Activated CD8-positive, alpha-beta T cell treated with anti-CD3 and anti-CD28 coated beads for 36 hours (primary cell): ENCODE data around the gene DCHS1. TPM values are rescaled to one million over a fixed set of nuclear protein-coding genes. Genes with fewer than 3 reads are reported as not detected.

Source experiments
- ATAC-seq: fragments of 200-7000 bp; cut with Tn5 transposase; one replicate; pipeline ENCODE4 v1.10.0; 2021; ENCODE audit warnings: mild to moderate bottlenecking, moderate library complexity
- CTCF ChIA-PET: fragments of 350-600 bp; sonication (Branson Sonifier 250); formaldehyde crosslinking; loops from one replicate; lab custom pipeline; 2021; ENCODE audit warnings: antibody characterized with exemption; lab: Charles Lee
- POLR2A ChIA-PET: fragments of 350-600 bp; sonication (Branson Sonifier 250); formaldehyde crosslinking; loops from one replicate; lab custom pipeline; 2021; ENCODE audit warnings: antibody characterized with exemption; lab: Charles Lee
- DNase-seq: peaks from one replicate; pipeline ENCODE4 v3.0.0-alpha.2; 2020
- H3K27ac Mint-ChIP-seq: one replicate; pipeline ENCODE4 v1.8.0; 2021; ENCODE audit warnings: mild to moderate bottlenecking, mixed read lengths
- H3K27me3 Mint-ChIP-seq: one replicate; pipeline ENCODE4 v1.8.0; 2021; ENCODE audit warnings: mixed read lengths
- H3K36me3 Mint-ChIP-seq: one replicate; pipeline ENCODE4 v1.8.0; 2021; ENCODE audit warnings: low read depth, mixed read lengths
- H3K4me1 Mint-ChIP-seq: one replicate; pipeline ENCODE4 v1.8.0; 2021; ENCODE audit warnings: low read depth, mixed read lengths
- H3K4me3 Mint-ChIP-seq: one replicate; pipeline ENCODE4 v1.8.0; 2021; ENCODE audit warnings: mild to moderate bottlenecking, moderate library complexity, mixed read lengths
- H3K9me3 Mint-ChIP-seq: one replicate; pipeline ENCODE4 v1.8.0; 2021; ENCODE audit warnings: mixed read lengths
- intact Hi-C: fragments of 100-400 bp; cut with micrococcal nuclease; formaldehyde crosslinking; loops from one replicate; pipeline ENCODE4 v1.10.0; 2022
- total RNA-seq, 2 experiments: library from RNA; stranded (reverse); gene quantifications; one replicate each; pipeline ENCODE4 v1.2.3, GENCODE V29; 2021
- TF ChIP-seq, protein P1 (sequence below): fragments of 200-600 bp; IDR thresholded peaks from one replicate; pipeline ENCODE4 v1.8.0; 2022; ENCODE audit warnings: antibody characterized with exemption, mild to moderate bottlenecking

The DCHS1 gene
- total RNA-seq, 2 experiments from 2014 or later, result 1.6 TPM

DNA sequence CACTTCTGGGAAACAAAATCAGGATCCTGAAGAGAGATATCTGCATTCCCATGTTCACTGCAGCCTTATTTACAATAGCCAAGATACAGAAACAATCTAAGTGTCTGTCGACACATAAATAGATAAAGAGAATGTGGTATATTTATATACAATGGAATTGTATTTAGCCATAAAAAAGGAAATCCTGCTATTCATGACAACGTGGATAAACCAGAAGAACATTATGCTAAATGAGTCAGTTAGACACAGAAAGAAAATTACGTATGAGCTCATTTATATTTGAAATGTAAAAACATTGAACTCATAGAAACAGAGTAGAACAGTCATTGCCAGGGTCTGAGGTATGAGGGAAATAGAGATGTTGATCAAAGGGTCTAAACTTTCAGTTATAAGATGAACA lies 21.4 kb upstream of the DCHS1 start:
- ATAC-seq (no peak), DNase-seq (no peak)
- POLR2A ChIA-PET, result no interaction called here
- intact Hi-C loops, result no loop called here
- H3K27ac Mint-ChIP-seq, result no peak overlapping the region
- no peaks in the 10 kb centered on the region for H3K9me3 Mint-ChIP-seq
- TF ChIP-seq, protein P1, sequence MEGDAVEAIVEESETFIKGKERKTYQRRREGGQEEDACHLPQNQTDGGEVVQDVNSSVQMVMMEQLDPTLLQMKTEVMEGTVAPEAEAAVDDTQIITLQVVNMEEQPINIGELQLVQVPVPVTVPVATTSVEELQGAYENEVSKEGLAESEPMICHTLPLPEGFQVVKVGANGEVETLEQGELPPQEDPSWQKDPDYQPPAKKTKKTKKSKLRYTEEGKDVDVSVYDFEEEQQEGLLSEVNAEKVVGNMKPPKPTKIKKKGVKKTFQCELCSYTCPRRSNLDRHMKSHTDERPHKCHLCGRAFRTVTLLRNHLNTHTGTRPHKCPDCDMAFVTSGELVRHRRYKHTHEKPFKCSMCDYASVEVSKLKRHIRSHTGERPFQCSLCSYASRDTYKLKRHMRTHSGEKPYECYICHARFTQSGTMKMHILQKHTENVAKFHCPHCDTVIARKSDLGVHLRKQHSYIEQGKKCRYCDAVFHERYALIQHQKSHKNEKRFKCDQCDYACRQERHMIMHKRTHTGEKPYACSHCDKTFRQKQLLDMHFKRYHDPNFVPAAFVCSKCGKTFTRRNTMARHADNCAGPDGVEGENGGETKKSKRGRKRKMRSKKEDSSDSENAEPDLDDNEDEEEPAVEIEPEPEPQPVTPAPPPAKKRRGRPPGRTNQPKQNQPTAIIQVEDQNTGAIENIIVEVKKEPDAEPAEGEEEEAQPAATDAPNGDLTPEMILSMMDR, result no peak
- peaks cover 31% of the 10 kb centered on the region for H3K36me3 Mint-ChIP-seq
- H3K27me3 Mint-ChIP-seq, result no peaks in the 10 kb centered on the region
- H3K4me1 Mint-ChIP-seq, result peaks cover 46% of the 10 kb centered on the region
- CTCF ChIA-PET, result interaction anchor here (1.0 to 1.5 kb wide), 2 partner anchors 9 to 72 kb away, joined by 3 to 9 read pairs; no protein-coding TSS in a partner anchor
- no peak overlapping the region for H3K4me3 Mint-ChIP-seq

DNA sequence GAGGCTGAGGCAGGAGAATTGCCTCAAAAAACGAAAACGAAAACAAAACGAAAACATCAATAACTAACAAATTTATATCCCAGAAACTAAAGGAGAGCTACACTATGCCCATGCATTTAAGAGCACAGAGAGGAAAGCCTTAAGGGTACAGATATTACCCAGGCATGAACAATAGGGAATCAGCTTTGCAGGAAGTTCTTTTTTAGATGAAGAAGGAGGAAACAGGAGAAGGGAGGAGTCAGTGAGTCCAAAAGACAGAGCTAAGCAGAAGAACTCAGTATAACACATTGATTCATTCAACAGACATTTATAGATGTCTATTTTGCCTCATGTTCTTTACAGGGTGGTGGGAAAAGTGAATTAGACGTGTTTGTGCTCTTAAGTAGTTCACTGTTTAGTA lies 19.3 kb upstream of the DCHS1 start:
- Mint-ChIP-seq H3K27ac (no peak overlapping the region), H3K36me3 (peaks cover 12% of the 10 kb centered on the region), H3K4me3 (no peak overlapping the region), H3K27me3 (no peaks in the 10 kb centered on the region), H3K4me1 (peaks cover 50% of the 10 kb centered on the region), H3K9me3 (no peaks in the 10 kb centered on the region)
- DNase-seq (no peak), ATAC-seq (no peak)
- intact Hi-C loops, result no loop called here
- TF ChIP-seq, protein P1, result no peak
- ChIA-PET CTCF (interaction anchor here (0.8 to 1.2 kb wide), 2 partner anchors 8 to 144 kb away, joined by 3 to 4 read pairs; partner anchors contain the start of gene MRPL17), POLR2A (interaction anchor here (0.9 to 2.6 kb wide), 2 partner anchors 54 to 64 kb away, joined by 3 to 6 read pairs; no protein-coding TSS in a partner anchor)

DNA sequence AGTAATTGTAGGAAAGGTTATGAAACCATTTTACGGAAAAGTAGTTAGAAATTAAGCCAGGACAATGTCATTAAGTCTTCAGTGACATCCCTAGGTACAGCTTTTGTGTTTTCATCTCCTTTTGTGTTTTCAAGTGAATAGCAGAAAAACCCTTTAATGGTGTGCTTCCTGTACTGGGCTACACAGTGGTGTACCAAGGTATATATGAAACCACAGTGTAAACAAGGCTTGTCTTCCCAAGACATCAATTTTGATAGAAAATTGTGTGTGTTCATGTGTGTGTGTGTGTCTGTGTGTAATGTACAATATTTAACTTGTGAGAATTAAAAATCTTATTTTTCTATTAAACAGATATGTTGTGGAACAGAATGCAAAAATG lies 18.6 kb upstream of the DCHS1 start:
- Mint-ChIP-seq H3K36me3 (peaks cover 6% of the 10 kb centered on the region), H3K9me3 (no peaks in the 10 kb centered on the region), H3K27me3 (no peaks in the 10 kb centered on the region), H3K27ac (no peak overlapping the region), H3K4me1 (peaks cover 49% of the 10 kb centered on the region), H3K4me3 (no peak overlapping the region)
- no peak for ATAC-seq
- intact Hi-C loops, result no loop called here
- CTCF ChIA-PET, result interaction anchor here (1.3 to 3.3 kb wide), 3 partner anchors 8 to 63 kb away, joined by 3 to 21 read pairs (median 4); partner anchors contain the start of gene MRPL17
- no peak for DNase-seq
- POLR2A ChIA-PET, result interaction anchor here (2.6 to 4.6 kb wide), 2 partner anchors 7 to 63 kb away, joined by 6 to 27 read pairs; partner anchors contain the start of gene MRPL17
- TF ChIP-seq, protein P1, result no peak

DNA sequence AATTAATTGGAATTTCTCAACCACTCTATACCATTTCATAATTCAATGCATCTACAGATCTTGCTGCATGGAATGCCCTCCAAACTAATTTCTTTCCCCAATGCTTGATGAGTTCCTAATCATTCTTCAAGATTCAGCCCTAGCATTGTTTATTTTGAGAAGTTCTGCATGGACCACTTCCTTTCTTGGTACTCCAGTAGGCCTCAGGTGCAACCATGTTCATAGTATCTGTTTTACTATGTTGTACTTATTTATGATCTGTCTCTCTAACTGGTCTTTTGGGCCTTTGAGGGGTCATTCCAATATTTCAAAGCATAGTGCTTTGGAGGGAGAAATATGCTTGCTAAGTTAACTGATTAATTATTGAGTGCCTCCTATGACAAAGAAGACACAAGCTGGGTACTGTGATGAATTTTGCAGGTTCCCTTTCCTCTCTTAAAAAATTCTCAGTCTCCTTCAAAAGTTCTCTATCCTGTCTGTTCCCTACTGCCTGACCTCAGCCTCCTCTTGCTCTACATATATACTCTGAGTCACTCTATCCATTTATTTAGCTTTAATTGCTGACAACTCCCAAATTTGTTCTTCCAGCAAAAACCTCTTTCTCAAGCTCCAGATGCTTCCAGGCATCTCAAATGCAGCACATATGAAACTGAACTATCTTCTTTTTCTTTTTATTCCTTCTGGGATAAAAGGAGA lies 18.1 kb upstream of the DCHS1 start:
- intact Hi-C loops, result no loop called here
- Mint-ChIP-seq H3K27me3 (no peaks in the 10 kb centered on the region), H3K9me3 (no peaks in the 10 kb centered on the region)

More for the DNA sequence above, 18.1 kb upstream of the DCHS1 start:
- no peak overlapping the region for H3K4me3 Mint-ChIP-seq
- peaks cover 49% of the 10 kb centered on the region for H3K4me1 Mint-ChIP-seq
- peaks cover 2% of the 10 kb centered on the region for H3K36me3 Mint-ChIP-seq
- DNase-seq (no peak), ATAC-seq (no peak)
- ChIA-PET CTCF (interaction anchor here (0.8 to 3.3 kb wide), 7 partner anchors 8 to 142 kb away, joined by 3 to 21 read pairs (median 3); partner anchors contain the start of genes MRPL17 and TAF10), POLR2A (interaction anchor here (1.2 to 4.6 kb wide), 3 partner anchors 8 to 63 kb away, joined by 3 to 27 read pairs (median 6); partner anchors contain the start of gene MRPL17)
- TF ChIP-seq, protein P1, result no peak
- no peak overlapping the region for H3K27ac Mint-ChIP-seq
